NCI-H1694 treated with DMSO at 0.1 percent for 48 hours (cell line): ENCODE data around the gene NUP210.

Experiments
- DNase-seq: peaks from one replicate; lab custom pipeline; 2025; lab: John Stamatoyannopoulos, UW

Gene NUP210

DNA sequence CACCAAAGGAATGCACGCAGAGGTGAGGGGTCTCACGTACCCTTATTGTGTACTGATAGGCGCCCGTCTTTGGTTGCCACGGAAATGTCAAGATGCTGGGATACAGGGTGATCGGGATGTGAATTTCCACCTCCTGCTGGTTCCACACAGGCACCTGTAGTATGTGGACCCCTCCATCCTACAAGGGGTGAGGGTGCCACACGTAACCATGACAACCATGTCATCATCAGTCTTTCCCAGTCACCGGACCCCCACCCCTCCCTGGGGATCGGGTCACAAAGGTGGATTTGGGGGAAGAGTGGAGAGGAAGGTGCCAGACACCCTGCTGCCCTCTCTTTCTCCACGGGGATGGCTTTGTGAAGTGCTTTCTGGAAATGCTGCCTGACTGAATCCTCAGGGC lies 44.7 kb downstream of the NUP210 start:
- no peak for DNase-seq

- DNase-seq, result no peak
Observed at GRCh38 chr3:13373975-13374586, 46.0 kb downstream of the NUP210 start.

DNA sequence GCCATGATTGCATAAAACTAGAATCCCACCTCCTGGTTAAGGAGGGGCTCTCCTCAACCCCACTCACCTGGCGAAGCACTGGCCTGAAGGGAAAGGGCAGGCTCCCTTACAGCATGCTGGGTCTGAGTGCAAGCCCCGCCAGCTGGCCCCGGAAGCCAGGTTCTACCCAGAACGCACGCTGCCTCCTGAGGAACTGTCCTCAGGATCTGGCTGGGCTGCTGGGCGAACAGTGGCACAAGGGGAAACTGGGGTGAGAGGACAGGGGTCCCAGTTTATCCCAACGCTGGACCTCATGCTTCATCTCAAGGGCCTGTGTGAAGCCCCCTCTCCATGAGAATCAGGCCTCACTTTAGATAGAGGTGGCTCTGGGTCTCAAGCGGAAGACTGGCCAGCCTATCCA lies 47.5 kb downstream of the NUP210 start:
- no peak for DNase-seq

DNA sequence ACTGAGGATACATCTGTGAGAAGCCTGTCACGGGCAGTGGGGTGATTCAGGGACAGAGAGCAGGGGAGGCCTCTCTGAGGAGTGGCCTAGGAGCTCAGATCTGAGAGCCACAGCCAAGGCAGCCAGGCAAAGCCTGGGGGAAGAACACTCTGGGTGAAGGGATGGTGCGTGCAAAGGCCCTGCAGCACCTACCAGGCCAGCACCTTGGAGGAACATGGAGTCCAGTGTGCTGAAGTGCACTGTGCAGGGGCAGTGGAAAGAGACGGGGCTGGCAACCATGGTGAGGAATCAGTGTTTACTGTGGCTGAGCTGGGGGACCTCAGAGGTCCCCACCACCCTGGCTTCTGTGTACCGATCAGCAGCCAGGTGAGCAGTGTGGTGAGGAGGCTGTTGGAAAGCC lies 48.0 kb downstream of the NUP210 start:
- no peak for DNase-seq

DNA sequence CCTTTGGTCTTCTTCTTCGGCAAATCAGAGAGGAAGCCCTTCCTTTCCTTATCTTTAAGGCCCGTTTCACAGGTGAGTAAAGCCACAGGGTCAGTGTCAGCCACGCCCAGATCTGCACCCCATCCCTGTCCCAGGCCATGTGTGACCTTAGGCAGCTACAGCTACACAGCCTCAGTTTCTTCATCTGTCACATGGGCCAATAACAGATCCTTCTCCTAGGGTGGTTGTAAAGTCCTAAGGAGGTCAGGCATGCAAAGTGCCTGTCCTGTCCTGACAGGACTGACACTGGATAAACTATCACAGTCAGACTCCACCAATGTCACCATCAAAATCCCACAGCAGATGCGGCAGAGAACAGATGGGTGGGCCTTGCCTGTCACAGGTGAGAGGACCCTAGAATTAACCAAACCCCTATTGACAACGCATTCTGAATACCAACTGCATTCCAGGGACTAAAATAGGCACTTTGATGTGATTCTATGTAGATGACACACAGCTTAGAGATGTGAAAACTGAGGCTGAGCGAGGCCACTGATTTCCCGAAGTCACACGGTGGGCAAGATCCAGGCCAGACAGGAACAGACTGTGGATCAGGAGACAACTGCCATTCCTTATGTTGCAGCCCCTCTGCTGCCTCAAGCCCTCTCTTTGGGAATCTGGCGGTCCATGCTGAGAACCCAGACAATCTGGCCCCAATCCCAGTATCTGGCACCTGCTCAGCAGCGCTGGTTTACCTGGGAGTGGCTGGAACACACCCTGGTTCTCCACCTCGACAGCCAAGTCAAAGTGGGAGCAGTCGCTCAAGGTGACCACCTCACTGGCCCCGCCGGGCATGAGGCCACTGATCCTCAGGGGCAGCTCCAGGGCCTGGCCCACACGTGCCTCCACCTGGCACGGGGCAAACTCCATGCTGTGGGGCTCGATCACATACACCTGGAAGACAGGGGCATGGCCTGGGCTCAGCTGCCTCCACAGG lies 48.7 kb downstream of the NUP210 start:
- no peak for DNase-seq

DNA sequence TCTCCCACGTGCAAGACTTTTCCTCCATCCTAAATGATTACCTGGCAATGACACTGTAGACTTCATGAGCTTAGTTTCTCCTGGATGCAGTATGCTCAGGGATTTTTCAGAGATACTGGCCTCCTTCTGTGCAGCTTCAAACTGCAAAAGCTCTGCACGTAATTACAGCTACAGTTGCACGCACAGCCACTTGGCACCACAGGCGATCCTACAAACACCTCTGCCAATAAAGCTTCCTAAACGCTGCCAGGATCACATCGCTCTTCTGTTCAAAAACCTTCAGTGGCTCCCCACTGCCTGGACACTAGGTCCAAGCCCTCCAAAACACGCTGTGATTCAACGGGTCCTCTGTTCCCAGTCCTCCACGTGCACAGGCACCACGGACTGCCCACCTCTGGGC lies 49.5 kb downstream of the NUP210 start:
- no peak for DNase-seq

- DNase-seq, result no peak
Observed at GRCh38 chr3:13370055-13370454, 50.1 kb downstream of the NUP210 start.

- no peak for DNase-seq
Observed at GRCh38 chr3:13368834-13369233, 51.3 kb downstream of the NUP210 start.

- no peak for DNase-seq
Observed at GRCh38 chr3:13367728-13368127, 52.4 kb downstream of the NUP210 start.

GRCh38 chr3:13365390-13366379 lies 54.4 kb downstream of the NUP210 start:
- DNase-seq, result no peak

DNA sequence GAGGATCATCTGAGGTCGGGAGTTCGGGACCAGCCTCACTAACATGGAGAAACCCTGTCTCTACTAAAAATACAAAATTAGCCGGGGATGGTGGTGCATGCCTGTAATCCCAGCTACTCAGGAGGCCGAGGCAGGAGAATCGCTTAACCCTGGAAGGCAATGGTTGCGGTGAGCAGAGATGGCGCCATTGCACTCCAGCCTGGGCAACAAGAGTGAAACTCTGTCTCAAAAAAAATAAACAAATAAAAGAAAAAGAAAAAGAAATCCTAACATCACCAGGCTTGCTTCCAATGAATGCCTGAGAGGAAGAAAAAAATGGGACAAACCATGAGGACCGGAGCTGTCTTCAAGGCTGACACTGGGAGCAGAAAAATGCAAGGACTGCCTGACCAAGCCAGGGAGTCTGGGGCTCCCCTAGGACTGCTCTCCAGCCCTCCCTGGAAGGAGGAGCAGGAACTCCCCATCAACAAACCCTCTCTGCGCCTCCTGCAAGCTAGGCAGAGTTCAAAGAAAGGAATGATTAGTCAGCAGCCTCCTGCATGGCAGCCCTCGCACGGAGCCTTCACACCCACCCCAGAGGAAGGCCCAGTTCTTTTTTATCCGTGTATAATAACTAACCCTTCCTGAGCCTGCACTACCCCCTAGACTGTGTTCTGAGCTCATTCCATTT lies 55.4 kb downstream of the NUP210 start:
- no peak for DNase-seq

GRCh38 chr3:13362551-13362950 lies 57.6 kb downstream of the NUP210 start:
- no peak for DNase-seq

- DNase-seq, result no peak
Observed at GRCh38 chr3:13359916-13360315, 60.2 kb downstream of the NUP210 start.

- DNase-seq, result no peak
Observed at GRCh38 chr3:13358643-13359042, 61.5 kb downstream of the NUP210 start.

DNA sequence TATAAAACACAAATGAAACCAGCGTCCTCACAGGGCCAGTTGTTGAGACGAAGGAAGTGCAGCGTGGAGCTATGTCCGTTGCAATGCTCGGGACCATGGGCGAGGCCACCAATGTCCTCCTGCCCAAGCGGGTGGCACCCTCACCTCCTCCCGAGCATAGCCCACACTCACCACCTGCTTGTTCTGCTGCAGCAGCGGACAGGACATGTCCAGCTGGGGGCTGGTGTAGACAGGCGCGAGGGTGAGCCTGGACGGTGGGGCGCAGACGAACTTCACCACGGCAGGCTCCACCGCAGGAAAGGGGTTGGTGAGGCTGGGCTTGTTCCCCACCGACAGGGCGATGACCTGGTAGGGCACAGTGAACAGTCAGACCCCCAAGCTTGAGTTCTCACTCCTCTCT lies 62.1 kb downstream of the NUP210 start:
- DNase-seq, result no peak

- no peak for DNase-seq
Observed at GRCh38 chr3:13357074-13357473, 63.0 kb downstream of the NUP210 start.

GRCh38 chr3:13353936-13354542 lies 66.1 kb downstream of the NUP210 start:
- no peak for DNase-seq

DNA sequence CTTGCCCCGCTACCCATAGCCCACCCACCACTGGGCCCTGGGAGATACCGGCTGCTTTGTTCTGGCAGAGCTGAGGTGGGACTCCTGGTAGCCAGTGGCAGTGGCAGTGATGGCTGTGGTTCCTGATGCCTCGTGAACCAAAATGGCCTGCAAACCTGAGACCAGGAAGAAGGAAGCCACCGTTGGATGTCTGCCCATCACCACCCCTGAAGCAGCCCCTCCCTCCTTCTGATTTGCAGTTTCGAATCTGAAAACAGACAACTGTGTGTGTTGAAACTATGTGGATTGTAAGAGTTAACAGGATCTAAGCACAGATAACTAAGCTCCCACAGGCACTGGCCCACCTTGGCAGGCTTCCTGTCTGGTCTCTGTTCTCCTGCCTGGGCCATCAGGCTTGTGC lies 66.6 kb downstream of the NUP210 start:
- no peak for DNase-seq

DNA sequence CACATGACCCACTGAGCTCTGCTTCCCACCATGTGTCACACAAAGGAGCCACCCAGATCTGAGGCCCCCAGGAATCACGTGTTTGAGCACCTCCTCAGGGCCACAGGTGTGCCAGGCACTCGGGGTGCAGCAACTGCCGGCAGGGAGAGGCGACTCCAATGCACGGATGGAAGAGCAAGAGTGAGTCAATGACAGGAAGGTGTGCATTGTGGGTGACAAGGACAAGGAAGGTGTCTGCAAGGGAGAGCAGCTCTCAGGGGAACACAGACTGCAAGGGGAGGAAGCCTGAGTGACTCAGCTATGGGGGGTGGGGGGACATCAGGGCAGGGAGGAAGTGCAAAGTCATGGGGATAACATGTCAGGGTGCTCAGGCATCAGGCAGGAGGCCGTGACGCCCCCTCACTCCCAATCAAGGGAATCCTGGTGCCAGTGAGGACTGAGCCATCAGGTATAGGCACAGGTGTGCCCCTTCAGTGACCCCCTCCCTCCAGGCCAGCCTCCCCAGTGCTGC lies 67.4 kb downstream of the NUP210 start:
- no peak for DNase-seq

DNA sequence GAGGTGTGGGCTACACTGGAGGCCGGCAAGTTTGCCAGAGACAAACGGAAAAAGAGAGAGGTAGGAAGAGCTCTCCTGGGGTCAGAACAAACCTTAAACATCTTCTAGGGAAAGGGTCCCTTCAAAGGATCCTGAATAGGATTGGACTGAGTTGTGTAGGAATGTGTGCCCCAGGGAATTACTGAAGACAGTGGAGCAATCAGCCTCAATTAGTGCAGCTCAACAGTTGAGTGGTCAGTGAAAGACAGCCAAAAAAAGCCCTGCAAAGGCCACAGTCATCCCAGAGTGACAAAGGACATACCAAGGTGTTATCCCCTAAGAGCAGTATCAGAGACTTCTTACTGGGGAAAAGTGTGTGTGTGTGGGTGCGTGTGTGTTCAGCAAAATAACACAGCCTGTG lies 70.3 kb downstream of the NUP210 start:
- no peak for DNase-seq
